Psoas muscle (tissue), 8 donors: ENCODE measurements around the gene OR9Q1. TPM values are rescaled to one million over a fixed set of nuclear protein-coding genes. Genes with fewer than 3 reads are reported as not detected.
"Not testable (repeated sequence)": the region's sequence is repeated elsewhere in the genome, so short reads cannot be mapped to it uniquely, and the experiment has no call there.

Source experiments
- ATAC-seq, 4 donors: fragments of 200-7000 bp; cut with Tn5 transposase; one replicate each; pipeline ENCODE4 v1.9.1; 2020; ENCODE audit warnings: moderate library complexity in 3 of 4, mild to moderate bottlenecking in 2 of 4
- DNase-seq, 2 donors: peaks; one replicate each; pipeline ENCODE4 v3.0.0-alpha.2; 2020
- H3K27ac ChIP-seq: fragments of 200-600 bp; one replicate; pipeline ENCODE4 v1.8.0; 2022
- H3K27me3 ChIP-seq, 3 donors: fragments of 200-600 bp in 1 of 3; one replicate each; pipeline versions ENCODE4 v1.6.1 to v1.8.0; 2013 to 2022; ENCODE audit warnings: low read length in 2 of 3, mild to moderate bottlenecking in 2 of 3, moderate library complexity in 1 of 3; ENCODE audit not compliant: insufficient read depth in 3 of 3
- H3K36me3 ChIP-seq, 2 donors: fragments of 200-600 bp in 1 of 2; one replicate each; pipeline versions ENCODE4 v1.6.1 to v1.8.0; 2013 to 2022; ENCODE audit warnings: low read depth in 1 of 2, mild to moderate bottlenecking in 1 of 2, moderate library complexity in 1 of 2; ENCODE audit not compliant: insufficient read depth in 1 of 2
- H3K4me1 ChIP-seq: fragments of 200-600 bp; one replicate; pipeline ENCODE4 v1.8.0; 2022
- H3K4me3 ChIP-seq: fragments of 200-600 bp; one replicate; pipeline ENCODE4 v1.8.0; 2022; ENCODE audit warnings: mild to moderate bottlenecking
- H3K9me3 ChIP-seq: fragments of 200-600 bp; one replicate; pipeline ENCODE4 v1.8.0; 2022
- CTCF ChIP-seq: fragments of 200-600 bp; IDR thresholded peaks from one replicate; pipeline ENCODE4 v1.8.0; 2022; ENCODE audit warnings: antibody characterized with exemption
- WGBS, 3 donors: extraction: QIAGEN DNeasy Blood & Tissue Kit; methylation state at CpG; one replicate each; pipeline versions ENCODE4 v1.1.6 to v1.1.7; 2013; 5-methylcytosine and 5-hydroxymethylcytosine counted together
- intact Hi-C, 2 donors: fragments of 100-400 bp; cut with DNase I; formaldehyde crosslinking; loops; one replicate each; pipeline versions ENCODE4 v1.11.0 to v1.14.2; 2022
- polyA plus RNA-seq, 3 donors: library from polyadenylated mRNA; stranded (reverse); fragments of 200-250 nt; gene quantifications; one replicate each; pipeline ENCODE4 v1.2.3, GENCODE V29; 2013
- total RNA-seq, 4 donors: library from RNA; stranded (reverse); fragmentation: NEBNext Ultra II Directional in 2 of 4; extraction: Animal tissue kit (Norgen Biotek cat#: 25700) in 2 of 4; gene quantifications; one replicate each; pipeline versions ENCODE4 v1.2.1 to v1.2.4, GENCODE V29; 2021 to 2023
- donor health status: healthy with polysubstance abuse.
- donor health status: DM: no; HTN: no; CAD: no; lungs with moderate emphysema.
- donor health status: Bipolar disorder and iron deficiency.
- donor health status: healthy.
- donor health status: DM: yes; HTN: yes; CAD: no.
- donor health status: DM: no; HTN: no; CAD: no.
- donor health status: DM: no; HTN: no; CAD: no.
- donor health status: DM: yes; HTN: yes; CAD: no.

OR9Q1 gene
- total and polyA plus RNA-seq, 7 donors = not detected

- ATAC-seq (no peak), DNase-seq (no peak)
- H3K4me1 ChIP-seq = no peaks in the 10 kb centered on the region
- H3K27ac ChIP-seq = no peak overlapping the region
- no peaks in the 10 kb centered on the region for H3K36me3 ChIP-seq
- intact Hi-C loops = no loop called here
- peaks cover 17% of the 10 kb centered on the region for H3K9me3 ChIP-seq
- WGBS, 3 donors = 88 to 91% (median 89%) methylated on average over 2 of the region's 2 CpGs
- H3K27me3 ChIP-seq = no peaks in the 10 kb centered on the region
- H3K4me3 ChIP-seq = no peak overlapping the region
- no peak for TF ChIP-seq CTCF
Measured at GRCh38 chr11:58195939-58196338, 172.3 kb downstream of the OR9Q1 start.

- H3K27ac ChIP-seq = no peak overlapping the region
- WGBS, 3 donors = 47 to 75% (median 51%) methylated on average over 1 of the region's 1 CpG
- no peak for TF ChIP-seq CTCF
- H3K4me3 ChIP-seq = no peak overlapping the region
- DNase-seq (no peak), ATAC-seq (no peak)
- intact Hi-C loops = no loop called here
- no peaks in the 10 kb centered on the region for H3K36me3 ChIP-seq
- H3K9me3 ChIP-seq = peaks cover 14% of the 10 kb centered on the region
- H3K4me1 ChIP-seq = no peaks in the 10 kb centered on the region
- H3K27me3 ChIP-seq = no peaks in the 10 kb centered on the region
Measured at GRCh38 chr11:58199271-58199670, 175.6 kb downstream of the OR9Q1 start.

DNA sequence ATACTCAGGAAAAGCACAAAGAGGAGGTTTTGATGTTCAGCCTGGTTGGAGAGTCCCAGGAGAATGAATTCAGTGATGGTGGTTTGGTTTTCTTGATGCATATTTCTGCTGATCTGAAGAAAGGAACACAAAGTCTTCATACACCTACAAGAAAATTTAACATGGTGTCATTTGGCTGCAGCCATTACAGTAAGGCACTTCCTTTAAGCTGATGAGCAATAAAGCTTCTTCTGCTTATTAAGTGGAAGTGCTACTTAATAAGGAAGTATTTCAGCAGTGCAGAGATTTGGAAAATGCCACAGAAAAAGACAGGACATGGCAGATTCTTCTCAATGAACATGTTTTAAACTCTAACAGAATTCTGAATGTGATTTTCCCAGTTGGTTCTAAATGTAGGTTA is 180.4 kb downstream of the OR9Q1 start, which contains the start of gene OR1S2:
Gene OR1S2 (minus strand): TSS at position 101 of the 400 bp plus-strand sequence. CDS start 0 bp downstream, at position 101.
- Histone ChIP-seq H3K27me3 (no peaks in the 10 kb centered on the region), H3K27ac (no peak within 1 kb of the TSS), H3K9me3 (no peaks in the 10 kb centered on the region), H3K4me1 (no peaks in the 10 kb centered on the region), H3K4me3 (no peak within 1 kb of the TSS), H3K36me3 (no peaks in the 10 kb centered on the region)
- intact Hi-C loops = no loop called here
- no peak for TF ChIP-seq CTCF
- no peak for DNase-seq
- ATAC-seq = no peak

DNA sequence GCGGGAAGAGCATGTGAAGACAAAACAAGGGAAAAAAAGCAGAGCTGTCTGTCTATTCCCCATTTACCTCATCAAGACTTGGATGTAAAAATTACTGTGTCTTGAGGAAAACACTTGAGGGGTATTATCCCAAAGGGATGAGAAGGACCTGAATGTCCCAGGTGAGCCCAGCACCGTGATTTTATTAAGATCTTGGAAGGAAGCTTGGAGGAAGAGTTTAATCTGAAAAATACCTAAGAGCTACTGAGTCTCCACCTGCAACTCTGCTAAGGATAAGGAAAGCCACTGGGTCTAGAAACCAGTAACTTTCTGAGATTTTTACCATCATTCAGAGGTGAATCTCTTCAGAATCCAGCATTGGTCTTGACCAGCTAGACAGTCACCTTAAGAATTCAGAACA is 188.7 kb downstream of the OR9Q1 start, which contains the start of gene OR1S1:
Gene OR1S1 (plus strand): TSS at position 301 of the 400 bp plus-strand sequence.
- H3K27ac ChIP-seq, H3K27me3 ChIP-seq, intact Hi-C loops, ATAC-seq, H3K36me3 ChIP-seq, H3K4me3 ChIP-seq, H3K9me3 ChIP-seq, H3K4me1 ChIP-seq, DNase-seq: not testable (repeated sequence)
- WGBS, 3 donors = 72 to 90% (median 83%) methylated on average over 1 to 2 of the region's 2 CpGs

GRCh38 chr11:58216476-58216875 is 192.8 kb downstream of the OR9Q1 start:
- Histone ChIP-seq H3K4me3 (no peak overlapping the region), H3K4me1 (no peaks in the 10 kb centered on the region), H3K27ac (no peak overlapping the region), H3K36me3 (no peaks in the 10 kb centered on the region), H3K27me3 (no peaks in the 10 kb centered on the region), H3K9me3 (no peaks in the 10 kb centered on the region)
- ATAC-seq = no peak
- DNase-seq = no peak
- intact Hi-C loops = no loop called here
- no peak for TF ChIP-seq CTCF
